Thoracic aorta (tissue), 2 donors: ENCODE measurements around the gene PTPN21. TPM values are rescaled to one million over a fixed set of nuclear protein-coding genes. Genes with fewer than 3 reads are reported as not detected.

Experiments used
- ATAC-seq: fragments of 150-250 bp; one replicate; pipeline ENCODE4 v1.8.0; 2017; ENCODE audit warnings: low read depth; ENCODE audit not compliant: insufficient number of reproducible peaks, low FRiP score
- DNase-seq: peaks from one replicate; pipeline ENCODE4 v3.0.0-alpha.2; 2020; ENCODE audit warnings: low spot score
- H3K27ac ChIP-seq, 2 donors: fragments of 200-600 bp; sonication (generic); 1 replicate in 1 of 2; 2 replicates in 1 of 2; pipeline ENCODE4 v1.5.1; 2016; ENCODE audit warnings: mild to moderate bottlenecking in 2 of 2, moderate library complexity in 2 of 2
- H3K27me3 ChIP-seq: fragments of 200-600 bp; sonication (generic); replicated peaks from 2 replicates; pipeline ENCODE4 v1.6.0; 2016; ENCODE audit warnings: mild to moderate bottlenecking; ENCODE audit not compliant: insufficient read depth
- H3K36me3 ChIP-seq: fragments of 200-600 bp; sonication (generic); one replicate; pipeline ENCODE4 v1.5.1; 2016
- H3K4me1 ChIP-seq, 2 donors: fragments of 200-600 bp; sonication (generic); 1 replicate in 1 of 2; 2 replicates in 1 of 2; pipeline versions ENCODE4 v1.5.1 to v1.6.0; 2016; ENCODE audit warnings: low read depth in 2 of 2, mild to moderate bottlenecking in 1 of 2; ENCODE audit not compliant: control insufficient read depth in 1 of 2
- H3K4me3 ChIP-seq: fragments of 200-600 bp; sonication (generic); 2 replicates; pipeline ENCODE4 v1.5.1; 2016; ENCODE audit warnings: mild to moderate bottlenecking
- H3K9me3 ChIP-seq: fragments of 200-600 bp; sonication (generic); 2 replicates; pipeline ENCODE4 v1.5.1; 2016
- total RNA-seq, 2 donors: library from RNA; depleted of rRNA; stranded (reverse); fragments of >200 nt; gene quantifications; one replicate each; pipeline versions ENCODE4 v1.1.0 to v1.2.3, GENCODE V29; 2016
- TF ChIP-seq, protein P1 (sequence below): fragments of 200-600 bp; sonication (generic); IDR thresholded peaks from one replicate; pipeline ENCODE4 v1.5.1; 2019; ENCODE audit warnings: antibody characterized with exemption

The PTPN21 gene
- total RNA-seq, 2 donors from 2014 or later: 32.5 to 38.6 TPM

DNA sequence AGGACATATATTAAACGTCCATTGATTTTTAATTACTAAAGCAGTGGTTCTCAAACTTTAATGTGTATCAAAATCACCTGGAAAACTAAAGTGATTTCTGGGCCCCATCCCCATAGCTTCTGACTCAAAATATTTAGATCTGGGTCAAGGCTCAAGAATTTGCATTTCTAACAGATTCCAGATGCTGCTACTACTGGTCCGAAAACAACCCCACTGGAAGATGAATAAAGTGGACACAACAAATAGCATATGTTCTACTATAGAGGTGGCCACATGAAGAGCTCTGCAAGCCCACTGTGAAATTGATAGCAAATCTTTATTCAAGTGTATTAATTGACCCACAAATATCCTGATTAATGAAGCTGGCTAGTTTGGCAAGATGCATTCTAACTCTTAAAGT is 99.9 kb downstream of the PTPN21 start:
- no peak for DNase-seq
- no peaks in the 10 kb centered on the region for H3K4me1 ChIP-seq
- H3K36me3 ChIP-seq: peaks cover 5% of the 10 kb centered on the region
- no peaks in the 10 kb centered on the region for H3K27me3 ChIP-seq
- no peak overlapping the region for H3K27ac ChIP-seq
- no peak overlapping the region for H3K4me3 ChIP-seq
- peaks cover 5% of the 10 kb centered on the region for H3K9me3 ChIP-seq
- ATAC-seq: no peak
- TF ChIP-seq, protein P1, sequence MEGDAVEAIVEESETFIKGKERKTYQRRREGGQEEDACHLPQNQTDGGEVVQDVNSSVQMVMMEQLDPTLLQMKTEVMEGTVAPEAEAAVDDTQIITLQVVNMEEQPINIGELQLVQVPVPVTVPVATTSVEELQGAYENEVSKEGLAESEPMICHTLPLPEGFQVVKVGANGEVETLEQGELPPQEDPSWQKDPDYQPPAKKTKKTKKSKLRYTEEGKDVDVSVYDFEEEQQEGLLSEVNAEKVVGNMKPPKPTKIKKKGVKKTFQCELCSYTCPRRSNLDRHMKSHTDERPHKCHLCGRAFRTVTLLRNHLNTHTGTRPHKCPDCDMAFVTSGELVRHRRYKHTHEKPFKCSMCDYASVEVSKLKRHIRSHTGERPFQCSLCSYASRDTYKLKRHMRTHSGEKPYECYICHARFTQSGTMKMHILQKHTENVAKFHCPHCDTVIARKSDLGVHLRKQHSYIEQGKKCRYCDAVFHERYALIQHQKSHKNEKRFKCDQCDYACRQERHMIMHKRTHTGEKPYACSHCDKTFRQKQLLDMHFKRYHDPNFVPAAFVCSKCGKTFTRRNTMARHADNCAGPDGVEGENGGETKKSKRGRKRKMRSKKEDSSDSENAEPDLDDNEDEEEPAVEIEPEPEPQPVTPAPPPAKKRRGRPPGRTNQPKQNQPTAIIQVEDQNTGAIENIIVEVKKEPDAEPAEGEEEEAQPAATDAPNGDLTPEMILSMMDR: no peak

DNA sequence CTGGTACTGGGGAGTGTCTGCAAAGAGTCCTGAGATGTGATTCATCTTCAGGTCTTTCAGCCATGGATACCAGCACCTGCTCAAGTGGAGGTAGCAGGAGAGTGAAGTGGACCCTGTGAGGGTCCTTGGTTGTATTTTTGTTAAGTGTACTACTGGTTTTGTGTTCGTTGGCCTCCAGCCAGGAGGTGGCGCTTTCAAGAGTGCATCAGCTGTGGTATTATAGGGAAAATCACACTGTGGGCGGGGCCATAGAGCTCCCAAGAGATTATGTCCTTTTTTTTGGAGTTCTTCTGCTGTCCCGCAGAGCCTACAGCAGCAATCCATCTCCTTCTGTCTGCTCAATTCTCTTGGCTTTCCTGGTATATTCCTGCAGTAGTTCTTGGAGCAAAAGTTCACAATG is 102.6 kb downstream of the PTPN21 start:
- no peak for ATAC-seq
- Histone ChIP-seq H3K4me1 (no peaks in the 10 kb centered on the region), H3K27me3 (no peaks in the 10 kb centered on the region), H3K4me3 (no peak overlapping the region), H3K9me3 (no peaks in the 10 kb centered on the region), H3K27ac (no peak overlapping the region), H3K36me3 (peaks cover 5% of the 10 kb centered on the region)
- TF ChIP-seq, protein P1: no peak
- no peak for DNase-seq

- Histone ChIP-seq H3K27ac (no peak overlapping the region), H3K27me3 (no peaks in the 10 kb centered on the region), H3K36me3 (no peaks in the 10 kb centered on the region), H3K9me3 (no peaks in the 10 kb centered on the region), H3K4me1 (no peaks in the 10 kb centered on the region), H3K4me3 (no peak overlapping the region)
- TF ChIP-seq, protein P1: no peak
- ATAC-seq: no peak
- DNase-seq: no peak
Measured at GRCh38 chr14:88439088-88439487, 115.7 kb downstream of the PTPN21 start.

DNA sequence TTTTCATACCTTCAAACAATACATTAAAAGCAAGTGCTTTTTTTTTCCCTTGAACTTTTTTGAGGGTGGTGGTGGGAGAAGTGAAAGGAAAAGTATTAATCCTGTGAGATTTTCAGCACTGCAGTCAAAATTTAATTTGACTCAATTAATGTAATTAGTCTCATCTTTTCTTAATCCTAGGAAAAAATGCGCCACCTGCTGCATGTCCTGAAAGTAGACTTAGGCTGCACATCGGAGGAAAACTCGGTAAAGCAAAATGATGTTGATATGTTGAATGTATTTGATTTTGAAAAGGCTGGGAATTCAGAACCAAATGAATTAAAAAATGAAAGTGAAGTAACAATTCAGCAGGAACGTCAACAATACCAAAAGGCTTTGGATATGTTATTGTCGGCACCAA is 117.1 kb downstream of the PTPN21 start:
- H3K4me3 ChIP-seq: no peak overlapping the region
- ATAC-seq (no peak), DNase-seq (no peak)
- H3K9me3 ChIP-seq: no peaks in the 10 kb centered on the region
- H3K36me3 ChIP-seq: no peaks in the 10 kb centered on the region
- TF ChIP-seq, protein P1: no peak
- H3K27me3 ChIP-seq: no peaks in the 10 kb centered on the region
- H3K27ac ChIP-seq: no peak overlapping the region
- no peaks in the 10 kb centered on the region for H3K4me1 ChIP-seq

DNA sequence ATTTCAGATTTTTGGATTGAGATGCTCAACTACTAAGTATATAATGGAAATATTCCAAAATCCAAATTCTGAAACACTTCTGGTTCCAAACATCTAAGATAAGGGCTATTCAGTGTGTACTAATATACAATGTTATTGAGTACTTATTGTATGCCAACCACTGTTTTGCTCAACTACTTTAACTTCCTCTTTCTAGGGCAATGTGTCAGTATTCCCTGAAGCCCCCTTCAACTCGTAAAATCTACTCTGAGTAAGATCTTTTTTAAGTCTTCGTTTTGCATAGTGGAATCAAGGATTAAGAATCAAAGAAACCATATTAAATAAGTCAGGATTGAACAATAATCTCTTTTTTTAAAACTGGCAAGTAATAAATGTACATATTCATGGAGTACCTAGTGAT is 123.8 kb downstream of the PTPN21 start:
- TF ChIP-seq, protein P1: no peak
- Histone ChIP-seq H3K27ac (no peak overlapping the region), H3K27me3 (no peaks in the 10 kb centered on the region), H3K36me3 (no peaks in the 10 kb centered on the region), H3K9me3 (no peaks in the 10 kb centered on the region), H3K4me3 (no peak overlapping the region), H3K4me1 (no peaks in the 10 kb centered on the region)
- ATAC-seq: no peak
- no peak for DNase-seq
